ENCODE measurements around the gene CDK17.

- TF ChIP-seq CTCF (IDR thresholded peaks at IDR 0.05) (no peak), POLR2A (IDR thresholded peaks at IDR 0.05) (no peak)
These were observed 134.4 kb downstream of the CDK17 start for GRCh38 chr12:96265836-96266235.

All from thyroid gland (tissue), 4 donors.